H1 (cell line): ENCODE results near the gene DIP2C. TPM values are rescaled to one million over a fixed set of nuclear protein-coding genes. Genes with fewer than 3 reads are reported as not detected.
A peak's percentile ranks its signal among the peaks of the same experiment; 100 is the strongest.

Experiments used
- CTCF ChIA-PET: fragments of 300-600 bp; sonication (Branson Sonifier 250); formaldehyde crosslinking; loops from one replicate; lab custom pipeline; 2021; ENCODE audit not compliant: partially characterized antibody; lab: Charles Lee
- POLR2A ChIA-PET: fragments of 300-600 bp; sonication (Branson Sonifier 250); formaldehyde crosslinking; loops from one replicate; lab custom pipeline; 2021; ENCODE audit warnings: inconsistent platforms; ENCODE audit not compliant: partially characterized antibody; lab: Charles Lee
- DNase-seq, 2 experiments: peaks; one replicate each; pipeline versions ENCODE4 v3.0.0 to v3.0.0-alpha.2; 2010 to 2022; ENCODE audit warnings: low spot score in 2 of 2, low read depth in 1 of 2, mixed read lengths in 1 of 2
- FAIRE-seq: peaks from 2 replicates; lab custom pipeline; 2011; peaks lifted over from hg19 to GRCh38; lab: Jason Lieb, UNC
- H2AFZ ChIP-seq: 2 replicates; pipeline ENCODE4 v1.8.1; 2012; ENCODE audit warnings: low read length, inconsistent platforms
- H2AK5ac ChIP-seq: 2 replicates; pipeline ENCODE4 v1.6.1; 2013; ENCODE audit warnings: low read depth, low read length
- H2BK120ac ChIP-seq: replicated peaks from 2 replicates; pipeline ENCODE3; 2013; ENCODE audit warnings: low read depth, low read length, inconsistent platforms
- H2BK12ac ChIP-seq: 2 replicates; pipeline ENCODE4 v1.6.1; 2013; ENCODE audit warnings: low read depth, low read length
- H2BK15ac ChIP-seq: 2 replicates; pipeline ENCODE4 v1.6.1; 2013; ENCODE audit warnings: low read length
- H2BK20ac ChIP-seq: 2 replicates; pipeline ENCODE4 v1.6.1; 2013; ENCODE audit warnings: low read length
- H2BK5ac ChIP-seq: 2 replicates; pipeline ENCODE4 v1.6.1; 2013; ENCODE audit warnings: low read depth, low read length
- H3K14ac ChIP-seq: 2 replicates; pipeline ENCODE4 v1.6.1; 2013; ENCODE audit warnings: inconsistent platforms; ENCODE audit not compliant: insufficient read length
- H3K18ac ChIP-seq: 2 replicates; pipeline ENCODE4 v1.6.1; 2013; ENCODE audit warnings: low read length; ENCODE audit errors: extremely low read depth
- H3K23ac ChIP-seq: 2 replicates; pipeline ENCODE4 v1.6.1; 2013; ENCODE audit warnings: inconsistent platforms; ENCODE audit not compliant: insufficient read length
- H3K23me2 ChIP-seq: 2 replicates; pipeline ENCODE4 v1.6.1; 2013; ENCODE audit warnings: low read depth, low read length
- H3K27ac ChIP-seq: 2 replicates; pipeline ENCODE4 v1.6.1; 2011; ENCODE audit warnings: low read depth, low read length, inconsistent platforms
- H3K27me3 ChIP-seq, 4 experiments: replicated peaks in 1 of 4; 1 replicate in 1 of 4; 2 replicates in 3 of 4; pipeline versions ENCODE4 v1.6.1 to v1.8.1; 2011 to 2013; ENCODE audit warnings: low read length in 3 of 4, mild to moderate bottlenecking in 3 of 4, inconsistent platforms in 2 of 4, mixed read lengths in 2 of 4, moderate library complexity in 1 of 4; ENCODE audit not compliant: control insufficient read depth in 3 of 4, insufficient read depth in 3 of 4; ENCODE audit errors: extremely low read depth in 1 of 4
- H3K36me3 ChIP-seq, 4 experiments: 2 replicates each; pipeline versions ENCODE4 v1.6.1 to v1.8.1; 2011 to 2013; ENCODE audit warnings: mild to moderate bottlenecking in 4 of 4, low read length in 3 of 4, moderate library complexity in 2 of 4, control low read depth in 1 of 4, inconsistent platforms in 1 of 4; ENCODE audit not compliant: insufficient read depth in 4 of 4, control insufficient read depth in 2 of 4
- H3K4ac ChIP-seq: replicated peaks from 2 replicates; pipeline ENCODE3; 2013; ENCODE audit warnings: low read length, low read depth, mixed read lengths, inconsistent platforms; ENCODE audit not compliant: insufficient read length
- H3K4me1 ChIP-seq, 4 experiments: replicated peaks in 1 of 4; 1 replicate in 1 of 4; 2 replicates in 3 of 4; pipeline versions ENCODE4 v1.6.1 to v1.8.1; 2011 to 2013; ENCODE audit warnings: low read length in 3 of 4, inconsistent platforms in 2 of 4, mixed read lengths in 1 of 4; ENCODE audit not compliant: insufficient read depth in 4 of 4, control insufficient read depth in 3 of 4
- H3K4me2 ChIP-seq, 2 experiments: 2 replicates each; pipeline versions ENCODE4 v1.6.1 to v1.8.1; 2011 to 2013; ENCODE audit warnings: low read depth in 2 of 2, low read length in 2 of 2, control low read depth in 1 of 2, inconsistent platforms in 1 of 2, mild to moderate bottlenecking in 1 of 2; ENCODE audit not compliant: insufficient read depth in 1 of 2
- H3K4me3 ChIP-seq, 4 experiments: fragments of 200-600, 300-600 bp in 1 of 4; sonication (generic), shearing (Covaris generic), sonication (Bioruptor Twin) in 1 of 4; 2 replicates each; pipeline versions ENCODE4 v1.5.1 to v1.8.1; 2011 to 2016; ENCODE audit warnings: low read length in 4 of 4, low read depth in 3 of 4, control low read depth in 2 of 4, inconsistent platforms in 2 of 4, mild to moderate bottlenecking in 2 of 4, mixed read lengths in 1 of 4, moderate library complexity in 1 of 4; ENCODE audit not compliant: insufficient read depth in 2 of 4; ENCODE audit errors: extremely low read depth in 1 of 4
- H3K56ac ChIP-seq: replicated peaks from 2 replicates; pipeline ENCODE3; 2013; ENCODE audit warnings: low read depth, mild to moderate bottlenecking, mixed read lengths, low read length, inconsistent platforms; ENCODE audit not compliant: insufficient read length
- H3K79me1 ChIP-seq: 2 replicates; pipeline ENCODE4 v1.6.1; 2013; ENCODE audit warnings: low read depth, low read length, control low read depth
- H3K79me2 ChIP-seq, 2 experiments: 2 replicates each; pipeline versions ENCODE4 v1.6.1 to v1.8.1; 2012 to 2013; ENCODE audit warnings: low read length in 2 of 2, mild to moderate bottlenecking in 2 of 2, inconsistent platforms in 1 of 2; ENCODE audit not compliant: insufficient read depth in 2 of 2, control insufficient read depth in 1 of 2
- H3K9ac ChIP-seq, 4 experiments: replicated peaks in 1 of 4; 1 replicate in 1 of 4; 2 replicates in 3 of 4; pipeline versions ENCODE4 v1.6.1 to v1.8.1; 2011 to 2013; ENCODE audit warnings: low read depth in 3 of 4, low read length in 3 of 4, control low read depth in 2 of 4, mild to moderate bottlenecking in 2 of 4, moderate library complexity in 2 of 4, inconsistent platforms in 1 of 4; ENCODE audit errors: extremely low read depth in 1 of 4
- H3K9me3 ChIP-seq, 2 experiments: 2 replicates each; pipeline versions ENCODE4 v1.6.1 to v1.8.1; 2012 to 2013; ENCODE audit warnings: mild to moderate bottlenecking in 2 of 2, moderate library complexity in 2 of 2, control low read depth in 1 of 2, inconsistent platforms in 1 of 2, low read depth in 1 of 2, low read length in 1 of 2, mixed read lengths in 1 of 2; ENCODE audit not compliant: insufficient read depth in 2 of 2
- H4K20me1 ChIP-seq, 2 experiments: replicated peaks in 1 of 2; 2 replicates each; pipeline versions ENCODE3 to v1.8.1; 2011 to 2013; ENCODE audit warnings: inconsistent platforms in 2 of 2, low read length in 2 of 2, mild to moderate bottlenecking in 1 of 2; ENCODE audit not compliant: insufficient read depth in 2 of 2, control insufficient read depth in 1 of 2
- H4K5ac ChIP-seq: 2 replicates; pipeline ENCODE4 v1.6.1; 2013; ENCODE audit warnings: low read length, low read depth, mixed read lengths, inconsistent platforms; ENCODE audit not compliant: insufficient read length
- H4K8ac ChIP-seq: 2 replicates; pipeline ENCODE4 v1.8.0; 2013; ENCODE audit warnings: mild to moderate bottlenecking, moderate library complexity, low read length, inconsistent platforms; ENCODE audit not compliant: insufficient read depth; ENCODE audit errors: extremely low read depth
- H4K91ac ChIP-seq: replicated peaks from 2 replicates; pipeline ENCODE3; 2013; ENCODE audit warnings: low read length, mixed read lengths, inconsistent platforms; ENCODE audit not compliant: insufficient read length
- ASH2L ChIP-seq: fragments of 200-600, 300-600 bp; sonication (generic); IDR thresholded peaks from one replicate; pipeline ENCODE4 v1.7.1; 2017; ENCODE audit warnings: low read length
- CHD2 ChIP-seq: IDR thresholded peaks from 2 replicates; pipeline ENCODE4 v1.6.1; 2012; ENCODE audit warnings: low read length, improper control_type of control experiment
- EGR1 ChIP-seq: IDR thresholded peaks from 2 replicates; pipeline ENCODE4 v1.6.1; 2011; ENCODE audit warnings: low read depth, low read length, borderline replicate concordance
- FOSL1 ChIP-seq: IDR thresholded peaks from 2 replicates; pipeline ENCODE4 v1.6.1; 2011; ENCODE audit warnings: mild to moderate bottlenecking, low read depth, low read length, moderate library complexity; ENCODE audit not compliant: insufficient read depth
- JUN ChIP-seq: IDR thresholded peaks from 2 replicates; pipeline ENCODE4 v1.6.1; 2011; ENCODE audit warnings: low read depth, mild to moderate bottlenecking, improper control_type of control experiment, low read length
- POLR2AphosphoS5 ChIP-seq: IDR thresholded peaks from 2 replicates; pipeline ENCODE4 v1.6.1; 2011; ENCODE audit warnings: low read depth, low read length
- RXRA ChIP-seq: IDR thresholded peaks from 2 replicates; pipeline ENCODE4 v1.6.1; 2011; ENCODE audit warnings: low read depth, mild to moderate bottlenecking, low read length, moderate library complexity; ENCODE audit not compliant: insufficient read depth
- SIN3A ChIP-seq, 2 experiments: IDR thresholded peaks in 1 of 2; conservative IDR thresholded peaks in 1 of 2; 2 replicates each; pipeline ENCODE4 v1.6.1; 2011 to 2012; ENCODE audit warnings: low read length in 2 of 2, improper control_type of control experiment in 1 of 2, low read depth in 1 of 2, mild to moderate bottlenecking in 1 of 2
- SIRT6 ChIP-seq: IDR thresholded peaks from one replicate; pipeline ENCODE4 v1.7.1; 2012; ENCODE audit warnings: low read length, inconsistent platforms
- SP4 ChIP-seq: IDR thresholded peaks from 2 replicates; pipeline ENCODE4 v1.6.1; 2012; ENCODE audit warnings: low read length, inconsistent platforms
- WGBS, 2 experiments: shearing (Covaris generic) in 1 of 2; methylation state at CpG; one replicate each; pipeline versions ENCODE4 v1.1.6 to v1.1.7; 2013 to 2015; ENCODE audit warnings: low lambda C conversion rate in 2 of 2, mixed read lengths in 2 of 2, inconsistent platforms in 1 of 2, low coverage in 1 of 2, missing lambda C conversion rate in 1 of 2; ENCODE audit not compliant: insufficient replicate concordance in 2 of 2, insufficient coverage in 1 of 2, insufficient read length in 1 of 2; ENCODE audit errors: extremely low coverage in 1 of 2, missing lambda C conversion rate in 1 of 2; 5-methylcytosine and 5-hydroxymethylcytosine counted together
- polyA plus RNA-seq, 7 experiments: library from polyadenylated mRNA; depleted of rRNA in 3 of 7; stranded (reverse) in 5 of 7; unstranded in 2 of 7; fragments of >200 nt in 5 of 7; fragments of 200-250 nt in 2 of 7; gene quantifications; 1 replicate in 5 of 7; 2 replicates in 1 of 7; 4 replicates in 1 of 7; pipeline versions ENCODE4 v1.2.1 to v1.2.3, GENCODE V29; 2011 to 2013; ENCODE audit warnings: missing spikeins in 2 of 7, mixed read lengths in 2 of 7
- total RNA-seq: library from RNA; stranded (reverse); fragmentation: NEBNext Ultra II Directional; extraction: Animal tissue kit (Norgen Biotek cat#: 25700); gene quantifications from 2 replicates; pipeline ENCODE4 v1.2.1, GENCODE V29; 2021
- TF ChIP-seq, protein P1 (sequence below): IDR thresholded peaks from 2 replicates; pipeline ENCODE4 v1.6.1; 2011; ENCODE audit warnings: low read length, improper control_type of control experiment

DIP2C gene
- total and polyA plus RNA-seq, 2 of the 8 experiments (the other 6 are each of a cell fraction or from before 2014, with no cell fraction given): 3.8 to 9.3 TPM

DNA sequence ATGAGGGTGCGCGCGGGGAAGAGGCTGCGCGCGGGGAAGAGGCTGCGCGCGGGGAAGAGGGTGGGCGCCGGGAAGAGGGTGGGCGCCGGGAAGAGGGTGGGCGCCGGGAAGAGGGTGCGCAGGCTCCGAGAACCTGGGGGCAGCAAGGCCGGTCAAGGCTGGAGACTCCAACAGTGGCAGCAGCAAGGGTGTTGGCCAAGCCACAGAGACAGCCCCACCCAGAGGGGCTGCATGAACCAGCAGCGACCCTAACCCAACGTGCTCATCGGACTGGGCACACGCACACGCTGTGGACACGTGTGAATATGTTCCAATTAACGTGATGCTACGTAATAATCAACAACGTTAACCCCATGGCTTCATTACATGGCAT, 48.8 kb downstream of the DIP2C start:
- Histone ChIP-seq H3K27ac (no peak overlapping the region), H3K79me2 (peaks cover 0 to 17% of the 10 kb centered on the region in 2 experiments; a peak in 2 of 4 replicates)
- POLR2A ChIA-PET: no interaction called here
- no peak for TF ChIP-seq RXRA
- TF ChIP-seq FOSL1: no peak
- no peak for TF ChIP-seq SIRT6
- no peak for TF ChIP-seq ASH2L
- TF ChIP-seq CHD2: no peak
- no peak for TF ChIP-seq JUN
- TF ChIP-seq, protein P1, sequence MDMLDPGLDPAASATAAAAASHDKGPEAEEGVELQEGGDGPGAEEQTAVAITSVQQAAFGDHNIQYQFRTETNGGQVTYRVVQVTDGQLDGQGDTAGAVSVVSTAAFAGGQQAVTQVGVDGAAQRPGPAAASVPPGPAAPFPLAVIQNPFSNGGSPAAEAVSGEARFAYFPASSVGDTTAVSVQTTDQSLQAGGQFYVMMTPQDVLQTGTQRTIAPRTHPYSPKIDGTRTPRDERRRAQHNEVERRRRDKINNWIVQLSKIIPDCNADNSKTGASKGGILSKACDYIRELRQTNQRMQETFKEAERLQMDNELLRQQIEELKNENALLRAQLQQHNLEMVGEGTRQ: no peak
- TF ChIP-seq EGR1: no peak
- no peak for TF ChIP-seq SIN3A (conservative IDR thresholded peaks at IDR 0.05 in 1 of 2, IDR thresholded peaks at IDR 0.05 in 1 of 2; ENCODE audit: low read depth in 1 of 2, low read length in 2 of 2)
- no peak for TF ChIP-seq SP4
- no peak for TF ChIP-seq POLR2AphosphoS5

More for the DNA sequence above, 48.8 kb downstream of the DIP2C start:
- no peak overlapping the region for H2AK5ac ChIP-seq
- no peak overlapping the region for H2BK20ac ChIP-seq
- H3K27me3 ChIP-seq: no peaks in the 10 kb centered on the region
- no peak overlapping the region for H3K4me2 ChIP-seq
- H3K4me1 ChIP-seq: peaks cover 2 to 4% (median 4%) of the 10 kb centered on the region in 4 experiments; a peak in 6 of 7 replicates
- H2BK12ac ChIP-seq: no peak overlapping the region
- H4K20me1 ChIP-seq: peaks cover 3 to 22% of the 10 kb centered on the region in 2 experiments
- H4K5ac ChIP-seq: no peak overlapping the region
- H4K91ac ChIP-seq: no peak overlapping the region
- H3K23me2 ChIP-seq: no peaks in the 10 kb centered on the region
- H3K79me1 ChIP-seq: peaks cover 8% of the 10 kb centered on the region; the same call in 1 of the 2 replicates
- H3K9ac ChIP-seq: no peak overlapping the region
- H3K9me3 ChIP-seq: 0 out of 4 replicates have a peak, but pooled peaks cover 0 to 6% of the 10 kb centered on the region in 2 experiments
- no peak overlapping the region for H3K18ac ChIP-seq
- FAIRE-seq: no peak
- no peak overlapping the region for H3K23ac ChIP-seq
- CTCF ChIA-PET: interaction anchor here (1.1 kb wide), 1 partner anchor 10 kb away, joined by 3 read pairs; no protein-coding TSS in a partner anchor
- H3K4me3 ChIP-seq: no peak overlapping the region
- no peak overlapping the region for H2BK120ac ChIP-seq
- H3K4ac ChIP-seq: no peak overlapping the region
- no peaks in the 10 kb centered on the region for H3K36me3 ChIP-seq
- H3K14ac ChIP-seq: no peak overlapping the region
- no peak overlapping the region for H3K56ac ChIP-seq
- WGBS, 2 experiments: 95% methylated on average over 13 of the region's 27 CpGs; no CpG with 5 or more reads in 1 of the 2 experiments
- H2AFZ ChIP-seq: no peak overlapping the region
- no peak overlapping the region for H2BK15ac ChIP-seq
- peak overlapping the region; percentile 71; the same call in 1 of the 2 replicates for H4K8ac ChIP-seq
- no peak overlapping the region for H2BK5ac ChIP-seq
- DNase-seq: no peak
